GM21717 (cell line): ENCODE measurements around the gene NHS.
"Not testable (repeated sequence)": the region's sequence is repeated elsewhere in the genome, so short reads cannot be mapped to it uniquely, and the experiment has no call there.

Source experiments
- ATAC-seq: cut with Tn5 transposase; IDR thresholded peaks from one replicate; pipeline ENCODE4 v1.9.1; 2021; ENCODE audit warnings: mild to moderate bottlenecking, moderate library complexity; ENCODE audit not compliant: unreplicated experiment

The NHS gene

DNA sequence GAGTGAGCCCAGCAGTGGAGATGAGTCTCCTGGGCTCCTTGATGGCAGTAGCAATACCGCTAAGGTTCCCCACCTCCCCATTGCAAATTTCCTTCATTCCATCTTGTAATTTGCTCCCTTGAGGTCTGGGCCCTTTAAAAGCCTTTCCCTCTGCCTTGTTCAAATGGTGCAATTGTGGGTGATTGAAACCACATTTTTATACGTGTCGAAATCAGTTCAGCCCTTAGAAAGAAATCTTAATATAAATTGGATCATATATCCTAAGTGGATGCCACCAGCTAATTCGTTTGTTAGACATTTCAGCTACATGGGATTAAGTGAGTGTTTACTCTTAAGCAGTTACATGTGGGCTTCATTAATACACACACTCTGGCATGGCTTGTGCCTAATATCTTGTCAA is 68.6 kb downstream of the NHS start:
- no peak for ATAC-seq

- ATAC-seq = not testable (repeated sequence)
Observed at GRCh38 chrX:17446269-17446668, 71.3 kb downstream of the NHS start.

GRCh38 chrX:17448188-17448587 is 73.2 kb downstream of the NHS start:
- no peak for ATAC-seq

DNA sequence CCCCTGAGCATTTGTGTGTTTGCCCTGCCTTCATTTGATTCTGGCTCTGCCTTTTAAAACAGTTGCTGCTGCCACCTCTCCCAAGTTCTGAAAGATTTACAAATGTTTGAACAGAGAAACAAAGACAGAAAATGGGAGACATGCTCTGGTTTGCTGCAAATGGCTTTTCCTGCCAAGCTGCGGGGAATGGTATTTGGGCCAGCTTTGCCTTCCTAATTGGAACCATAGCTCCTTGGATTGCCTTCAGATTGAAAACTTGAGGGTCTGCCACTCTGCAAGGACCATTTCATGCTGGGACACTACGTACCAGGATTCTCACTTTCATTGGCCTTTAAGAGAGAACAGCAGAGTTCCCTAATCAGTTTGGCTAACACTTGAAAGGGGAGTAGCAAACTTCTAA is 74.9 kb downstream of the NHS start:
- no peak for ATAC-seq

GRCh38 chrX:17453788-17454187 is 78.8 kb downstream of the NHS start:
- no peak for ATAC-seq

- ATAC-seq = no peak
Observed at GRCh38 chrX:17456526-17456925, 81.5 kb downstream of the NHS start.

GRCh38 chrX:17459008-17459611 is 84.1 kb downstream of the NHS start:
- ATAC-seq = no peak

GRCh38 chrX:17459661-17460060 is 84.7 kb downstream of the NHS start:
- ATAC-seq = no peak

GRCh38 chrX:17462881-17463280 is 87.9 kb downstream of the NHS start:
- ATAC-seq = no peak

- no peak for ATAC-seq
Observed at GRCh38 chrX:17464194-17464593, 89.2 kb downstream of the NHS start.

DNA sequence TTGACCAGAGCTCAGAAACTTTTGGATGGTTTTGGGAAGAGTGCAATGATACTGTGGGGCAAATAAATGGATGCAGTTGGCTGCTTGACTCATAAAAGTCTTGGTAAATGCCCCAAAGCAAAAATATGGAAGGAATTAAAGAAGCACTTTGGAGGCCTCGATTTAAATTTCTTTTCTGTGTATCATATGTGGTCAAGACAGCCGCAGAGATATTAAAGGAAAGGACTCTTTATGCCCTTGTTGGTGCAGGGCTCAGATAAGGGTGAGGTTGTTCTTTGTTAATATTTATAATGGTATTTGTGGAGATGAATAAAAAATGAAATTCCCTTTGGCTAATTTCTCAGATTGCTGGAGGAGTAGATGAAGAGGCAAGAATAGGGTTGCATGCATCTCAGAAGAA is 90.2 kb downstream of the NHS start:
- no peak for ATAC-seq

GRCh38 chrX:17465802-17466201 is 90.8 kb downstream of the NHS start:
- ATAC-seq = no peak

- ATAC-seq = no peak
Observed at GRCh38 chrX:17470136-17470535, 95.1 kb downstream of the NHS start.

GRCh38 chrX:17471121-17471520 is 96.1 kb downstream of the NHS start:
- ATAC-seq = no peak

DNA sequence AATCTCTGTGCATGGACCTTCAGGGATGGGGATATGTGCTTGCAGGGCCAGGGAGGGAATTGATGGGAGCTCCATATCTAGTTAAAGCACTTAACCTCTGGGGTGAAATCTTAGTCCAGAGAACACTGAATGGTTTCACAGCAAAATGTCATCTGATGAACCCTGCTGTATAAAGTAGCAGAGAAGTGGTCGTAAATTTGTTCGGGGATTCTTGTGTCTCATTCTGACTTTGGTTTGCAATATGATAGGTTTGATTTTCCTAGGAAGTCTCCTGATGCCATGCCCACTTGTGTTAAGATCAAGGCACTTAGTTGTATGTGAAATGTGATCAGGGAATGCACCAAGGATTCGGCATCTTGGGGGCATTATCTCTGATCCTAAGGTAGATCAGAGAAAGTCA is 96.9 kb downstream of the NHS start:
- no peak for ATAC-seq

DNA sequence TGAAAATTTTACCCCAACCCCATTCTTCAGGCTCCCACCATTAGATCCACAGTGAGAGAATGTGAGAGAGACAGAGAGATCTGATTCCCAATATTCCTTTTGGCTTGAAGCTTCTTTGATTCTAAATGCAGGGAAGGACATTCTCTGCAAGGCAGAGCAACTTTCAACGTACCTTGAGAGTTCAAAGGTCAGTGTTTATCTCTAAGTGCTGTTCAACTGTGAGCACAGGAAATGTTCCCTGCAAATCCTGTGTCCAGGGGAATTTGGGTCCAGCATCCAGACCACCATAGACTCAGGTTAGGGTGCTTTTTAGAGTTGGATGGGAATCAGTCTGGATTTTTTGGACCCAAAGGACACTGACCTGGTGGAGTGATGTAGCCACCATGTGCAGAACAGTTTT is 97.4 kb downstream of the NHS start:
- ATAC-seq = no peak

DNA sequence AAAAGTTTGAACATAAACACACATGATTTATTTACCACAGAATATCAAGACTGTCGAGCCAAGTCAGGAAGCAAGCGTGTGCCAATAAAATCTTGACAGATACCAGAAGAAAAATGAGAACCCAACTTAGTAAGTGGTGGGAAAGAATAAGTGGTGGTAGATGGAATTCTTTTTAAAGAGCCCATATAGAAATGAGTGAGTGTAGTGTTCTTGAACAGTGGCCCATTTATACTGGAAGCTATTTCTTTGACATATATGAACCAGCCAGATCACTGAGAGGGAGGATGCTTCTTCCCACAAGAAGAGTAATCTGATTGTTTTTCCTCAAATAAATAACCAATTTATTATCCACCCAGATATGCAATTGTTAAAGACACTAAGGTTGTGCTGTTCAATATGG is 98.0 kb downstream of the NHS start:
- no peak for ATAC-seq

DNA sequence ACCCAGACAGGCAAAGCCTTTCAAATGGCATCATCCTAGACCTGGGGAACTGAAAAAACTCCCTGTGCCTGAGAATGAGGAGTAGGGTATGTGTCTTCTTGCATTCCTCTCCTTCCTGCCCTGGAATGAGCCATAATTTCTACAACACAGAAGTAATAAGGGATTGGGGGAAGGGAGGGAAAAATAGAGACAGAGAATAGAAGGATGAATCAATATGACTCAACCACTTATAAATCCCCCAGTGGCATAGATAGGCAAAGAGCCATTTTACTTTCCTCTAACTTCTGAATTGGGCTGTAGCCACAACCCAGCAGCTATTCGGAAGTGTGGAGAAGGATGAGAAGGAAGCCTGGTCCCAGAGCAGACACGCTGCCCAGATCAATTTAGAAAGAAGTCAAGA is 99.9 kb downstream of the NHS start:
- no peak for ATAC-seq

DNA sequence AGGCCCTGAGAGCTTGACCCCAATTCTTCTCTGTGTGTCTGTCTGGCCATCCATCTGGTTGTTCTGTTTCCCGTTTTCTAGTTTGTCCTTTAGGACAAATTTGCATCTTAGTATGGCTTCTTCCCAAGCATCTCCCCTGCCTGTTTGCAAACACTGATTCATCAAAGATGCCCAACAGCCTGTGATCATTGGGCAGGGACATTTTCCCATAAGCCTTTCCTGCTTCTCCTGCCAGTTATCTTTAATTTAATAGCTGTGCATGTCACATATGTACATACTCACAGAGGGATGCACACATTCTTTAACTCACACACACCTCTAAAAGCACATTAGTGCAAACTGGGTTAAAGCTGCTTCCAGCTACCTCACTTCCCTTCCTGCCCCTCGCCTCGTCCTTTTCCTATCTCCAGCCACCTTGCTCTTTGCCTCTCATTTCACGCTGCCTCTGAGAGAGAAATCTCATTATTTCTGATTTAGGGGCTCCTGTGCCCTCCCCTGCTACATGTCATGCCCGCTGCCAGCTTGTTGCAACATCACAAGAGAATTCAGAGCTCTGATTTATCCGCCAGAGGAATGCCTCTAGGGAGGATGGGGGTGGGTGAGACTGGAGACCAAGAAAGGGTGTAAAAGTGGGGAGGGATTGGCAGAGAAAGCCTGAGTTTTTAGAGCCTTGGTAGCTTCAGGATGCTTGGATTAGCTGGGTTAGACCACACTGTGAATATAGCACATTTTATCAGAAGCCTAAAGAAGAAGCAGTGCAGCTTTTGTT is 100.6 kb downstream of the NHS start:
- no peak for ATAC-seq

DNA sequence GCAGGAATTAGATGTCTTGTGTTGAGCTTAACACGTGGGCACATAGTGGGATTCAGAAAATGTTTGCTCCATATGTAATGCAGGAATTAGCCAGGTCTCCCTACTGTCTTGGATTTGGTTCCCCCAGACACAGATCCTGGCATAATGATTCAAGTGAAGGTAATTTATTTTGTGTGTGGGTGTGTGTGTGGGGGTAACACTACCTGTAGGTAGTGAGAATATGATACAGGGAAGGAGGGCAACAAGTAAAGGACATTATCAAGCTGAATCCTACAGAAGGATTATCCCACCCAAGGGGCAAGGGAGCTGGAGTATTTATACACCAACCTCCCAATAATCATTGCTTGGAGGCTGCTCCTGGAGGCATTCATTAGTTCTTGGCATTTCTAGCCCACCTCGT is 101.4 kb downstream of the NHS start:
- ATAC-seq = no peak

GRCh38 chrX:17481086-17481485 is 106.1 kb downstream of the NHS start:
- no peak for ATAC-seq

- no peak for ATAC-seq
Observed at GRCh38 chrX:17484592-17484991, 109.6 kb downstream of the NHS start.

- ATAC-seq = no peak
Observed at GRCh38 chrX:17485391-17485790, 110.4 kb downstream of the NHS start.
